IMR-90 (cell line): ENCODE data around the gene STAG1. TPM values are rescaled to one million over a fixed set of nuclear protein-coding genes. Genes with fewer than 3 reads are reported as not detected.
A peak's percentile ranks its signal among the peaks of the same experiment; 100 is the strongest.

Experiments
- ATAC-seq: fragments of 200-7000 bp; cut with Tn5 transposase; 2 replicates; pipeline ENCODE4 v1.9.1; 2020; ENCODE audit warnings: low read depth, mild to moderate bottlenecking, moderate library complexity
- BruUV-seq: library from RNA; stranded (reverse); fragments of 400-500 nt; replicated peaks from 2 replicates; lab custom pipeline; 2021; lab: Mats Ljungman, UMichigan
- CTCF ChIA-PET: fragments of 300-600 bp; formaldehyde crosslinking; extraction: SDS; loops from one replicate; lab custom pipeline; 2021; ENCODE audit warnings: antibody characterized with exemption; lab: Yijun Ruan, JAX
- POLR2A ChIA-PET: fragments of 300-600 bp; sonication (Branson Sonifier 250); formaldehyde crosslinking; loops from one replicate; lab custom pipeline; 2022; ENCODE audit warnings: antibody characterized with exemption; ENCODE audit not compliant: unreplicated experiment; lab: Charles Lee
- DNase-seq: peaks from one replicate; pipeline ENCODE4 v3.0.0; 2013
- H2AFZ ChIP-seq: replicated peaks from 2 replicates; pipeline ENCODE3; 2013; ENCODE audit warnings: low read length, mild to moderate bottlenecking; ENCODE audit not compliant: poor library complexity
- H2AK5ac ChIP-seq: 2 replicates; pipeline ENCODE4 v1.6.1; 2013; ENCODE audit warnings: low read depth, low read length, inconsistent platforms
- H2AK9ac ChIP-seq: replicated peaks from 2 replicates; pipeline ENCODE3; 2013; ENCODE audit warnings: mild to moderate bottlenecking, low read depth, low read length, moderate library complexity; ENCODE audit not compliant: poor library complexity
- H2BK120ac ChIP-seq: 2 replicates; pipeline ENCODE4 v1.6.1; 2013; ENCODE audit warnings: low read depth, low read length, inconsistent platforms
- H2BK15ac ChIP-seq: 3 replicates; pipeline ENCODE4 v1.6.1; 2013; ENCODE audit warnings: low read depth, low read length, inconsistent platforms
- H2BK20ac ChIP-seq: 2 replicates; pipeline ENCODE4 v1.6.1; 2013; ENCODE audit warnings: low read depth, mild to moderate bottlenecking, inconsistent platforms, low read length, moderate library complexity
- H2BK5ac ChIP-seq: 2 replicates; pipeline ENCODE4 v1.6.1; 2013; ENCODE audit warnings: mild to moderate bottlenecking, low read depth, low read length, inconsistent platforms; ENCODE audit not compliant: poor library complexity, severe bottlenecking
- H3K14ac ChIP-seq: replicated peaks from 2 replicates; pipeline ENCODE4 v1.6.1; 2013; ENCODE audit warnings: low read depth, low read length, inconsistent platforms
- H3K18ac ChIP-seq: 2 replicates; pipeline ENCODE4 v1.6.1; 2013; ENCODE audit warnings: low read depth, low read length, control low read depth
- H3K23ac ChIP-seq: 2 replicates; pipeline ENCODE4 v1.6.1; 2013; ENCODE audit warnings: low read depth, low read length, inconsistent platforms
- H3K27ac ChIP-seq: 2 replicates; pipeline ENCODE4 v1.5.1; 2013; ENCODE audit warnings: mild to moderate bottlenecking, control low read depth, low read length; ENCODE audit not compliant: insufficient read depth
- H3K27me3 ChIP-seq: 2 replicates; pipeline ENCODE4 v1.6.1; 2013; ENCODE audit warnings: low read length; ENCODE audit not compliant: control insufficient read depth, insufficient read depth
- H3K36me3 ChIP-seq: 2 replicates; pipeline ENCODE4 v1.6.1; 2013; ENCODE audit warnings: low read length, mixed read lengths; ENCODE audit not compliant: control insufficient read depth, insufficient read depth
- H3K4ac ChIP-seq: 2 replicates; pipeline ENCODE4 v1.6.1; 2013; ENCODE audit warnings: low read depth, low read length, inconsistent platforms
- H3K4me1 ChIP-seq: 2 replicates; pipeline ENCODE4 v1.6.1; 2013; ENCODE audit warnings: low read length, mixed read lengths; ENCODE audit not compliant: control insufficient read depth, insufficient read depth
- H3K4me2 ChIP-seq: 2 replicates; pipeline ENCODE4 v1.6.1; 2013; ENCODE audit warnings: low read depth, mild to moderate bottlenecking, control low read depth, low read length, moderate library complexity
- H3K4me3 ChIP-seq: 2 replicates; pipeline ENCODE4 v1.5.1; 2013; ENCODE audit warnings: low read depth, mild to moderate bottlenecking, control low read depth, low read length, moderate library complexity; ENCODE audit not compliant: insufficient read depth
- H3K56ac ChIP-seq: 2 replicates; pipeline ENCODE4 v1.6.1; 2013; ENCODE audit warnings: low read length, inconsistent platforms; ENCODE audit not compliant: insufficient read depth; ENCODE audit errors: extremely low read depth
- H3K79me1 ChIP-seq, 2 experiments: 2 replicates each; pipeline ENCODE4 v1.6.1; 2013; ENCODE audit warnings: low read length in 2 of 2, inconsistent platforms in 1 of 2, low read depth in 1 of 2
- H3K9ac ChIP-seq: 2 replicates; pipeline ENCODE4 v1.6.1; 2013; ENCODE audit warnings: low read depth, low read length, control low read depth
- H3K9me1 ChIP-seq: 2 replicates; pipeline ENCODE4 v1.6.1; 2013; ENCODE audit warnings: low read length, inconsistent platforms; ENCODE audit not compliant: insufficient read depth
- H3K9me3 ChIP-seq: 2 replicates; pipeline ENCODE4 v1.6.1; 2013; ENCODE audit warnings: low read length; ENCODE audit not compliant: control insufficient read depth, insufficient read depth
- H4K20me1 ChIP-seq: 2 replicates; pipeline ENCODE4 v1.6.1; 2013; ENCODE audit warnings: low read length, inconsistent platforms; ENCODE audit not compliant: insufficient read depth
- H4K5ac ChIP-seq: 2 replicates; pipeline ENCODE4 v1.6.1; 2013; ENCODE audit warnings: mild to moderate bottlenecking, low read depth, low read length, control low read depth
- H4K8ac ChIP-seq, 2 experiments: 2 replicates each; pipeline ENCODE4 v1.6.1; 2013; ENCODE audit warnings: low read depth in 2 of 2, low read length in 2 of 2, control low read depth in 1 of 2, inconsistent platforms in 1 of 2
- H4K91ac ChIP-seq: 2 replicates; pipeline ENCODE4 v1.6.1; 2013; ENCODE audit warnings: low read depth, low read length, inconsistent platforms; ENCODE audit not compliant: insufficient read depth
- CHD1 ChIP-seq: IDR thresholded peaks from 2 replicates; pipeline ENCODE4 v1.6.1; 2012; ENCODE audit warnings: low read depth, low read length, improper control_type of control experiment
- ELK1 ChIP-seq: fragments of 150-350 bp; IDR thresholded peaks from 2 replicates; pipeline ENCODE4 v1.6.1; 2016; ENCODE audit warnings: low read depth, mild to moderate bottlenecking, low read length, moderate library complexity, borderline replicate concordance
- FOS ChIP-seq: fragments of 150-350 bp; IDR thresholded peaks from 2 replicates; pipeline ENCODE4 v1.6.1; 2016; ENCODE audit warnings: low read depth, low read length
- MAZ ChIP-seq: IDR thresholded peaks from 2 replicates; pipeline ENCODE4 v1.6.1; 2012; ENCODE audit warnings: low read depth, mild to moderate bottlenecking, low read length, improper control_type of control experiment, moderate library complexity, borderline replicate concordance
- MXI1 ChIP-seq: IDR thresholded peaks from 2 replicates; pipeline ENCODE4 v1.6.1; 2012; ENCODE audit warnings: low read depth, mild to moderate bottlenecking, low read length, moderate library complexity, borderline replicate concordance
- NFE2L2 ChIP-seq: fragments of 150-350 bp; IDR thresholded peaks from 2 replicates; pipeline ENCODE4 v1.6.1; 2016; ENCODE audit warnings: low read depth, mild to moderate bottlenecking, low read length
- RAD21 ChIP-seq: IDR thresholded peaks from 2 replicates; pipeline ENCODE4 v1.6.1; 2012; ENCODE audit warnings: low read length, improper control_type of control experiment
- RFX5 ChIP-seq: IDR thresholded peaks from 2 replicates; pipeline ENCODE4 v1.8.0; 2012; ENCODE audit warnings: low read depth, mild to moderate bottlenecking, low read length, moderate library complexity
- SMC3 ChIP-seq: fragments of 150-350 bp; IDR thresholded peaks from 2 replicates; pipeline ENCODE4 v1.6.1; 2016; ENCODE audit warnings: low read depth, mild to moderate bottlenecking, antibody characterized with exemption, low read length, moderate library complexity
- WGBS, 2 experiments: methylation state at CpG; one replicate each; pipeline versions ENCODE4 v1.1.5 to v1.1.7; 2013; ENCODE audit warnings: missing lambda C conversion rate in 2 of 2; ENCODE audit not compliant: insufficient read length in 1 of 2; ENCODE audit errors: extremely low coverage in 2 of 2; 5-methylcytosine and 5-hydroxymethylcytosine counted together
- dilution Hi-C: fragments of 300-500 bp; cut with HindIII; formaldehyde crosslinking; loops from one replicate; pipeline ENCODE4 v1.14.3; 2018; ENCODE audit warnings: low sequenced_read_pairs; ENCODE audit not compliant: unreplicated experiment
- in situ Hi-C: fragments of 300-500 bp; cut with MboI; formaldehyde crosslinking; loops from 3 replicates; pipeline ENCODE4 v1.14.3; 2019; ENCODE audit warnings: low sequenced_read_pairs, inconsistent platforms, mixed read lengths
- intact Hi-C: fragments of 100-400 bp; cut with micrococcal nuclease; formaldehyde crosslinking; loops from 2 replicates; pipeline ENCODE4 v1.10.0; 2022
- polyA plus RNA-seq, 3 experiments: library from polyadenylated mRNA; depleted of rRNA; stranded (reverse); fragments of >200 nt; gene quantifications; 2 replicates each; pipeline ENCODE4 v1.2.3, GENCODE V29; 2012; ENCODE audit warnings: low replicate concordance in 1 of 3
- total RNA-seq: library from RNA; depleted of rRNA; stranded (reverse); fragments of >200 nt; gene quantifications from 2 replicates; pipeline ENCODE4 v1.2.3, GENCODE V29; 2012

STAG1 gene
- total and polyA plus RNA-seq, 2 of the 4 experiments (the other 2 are of a cell fraction) = 9.6 to 32.3 TPM

- Histone ChIP-seq H4K20me1 (no peaks in the 10 kb centered on the region), H3K4me2 (no peak overlapping the region), H3K4ac (no peak overlapping the region), H4K5ac (no peak overlapping the region), H3K79me1 (peaks cover 3 to 14% of the 10 kb centered on the region in 2 experiments), H3K4me3 (no peak overlapping the region), H3K27me3 (no peaks in the 10 kb centered on the region), H2BK20ac (no peak overlapping the region), H2BK120ac (no peak overlapping the region), H3K9me3 (no peaks in the 10 kb centered on the region), H2BK15ac (no peak overlapping the region), H4K91ac (no peak overlapping the region), H2AFZ (no peak overlapping the region), H4K8ac (no peak overlapping the region), H3K9me1 (peaks cover 3% of the 10 kb centered on the region; the same call in 1 of the 2 replicates), H3K18ac (no peak overlapping the region), H3K56ac (no peak overlapping the region), H3K4me1 (peaks cover 2% of the 10 kb centered on the region; the same call in 1 of the 2 replicates), H2AK9ac (no peak overlapping the region), H3K36me3 (peaks cover 19% of the 10 kb centered on the region), H3K14ac (no peak overlapping the region), H3K23ac (no peak overlapping the region), H3K9ac (no peak overlapping the region), H2AK5ac (no peak overlapping the region), H3K27ac (no peak overlapping the region), H2BK5ac (no peak overlapping the region)
- no CpG with 5 or more reads among the region's 3 CpGs for WGBS, 2 experiments
- intact Hi-C loops = no loop called here
- ATAC-seq (0 out of 2 replicates have a peak, but pooled peaks have one; percentile 24), DNase-seq (peak; percentile 17)
- dilution Hi-C loops = no loop called here
- TF ChIP-seq ELK1 (no peak), SMC3 (no peak), CHD1 (no peak), MXI1 (no peak), RFX5 (no peak), NFE2L2 (no peak), RAD21 (no peak), FOS (no peak), MAZ (no peak)
- ChIA-PET CTCF (interaction anchor here (0.6 kb wide), 1 partner anchor 35 kb away, joined by 3 read pairs; no protein-coding TSS in a partner anchor), POLR2A (no interaction called here)
- BruUV-seq = no TSS peak
- in situ Hi-C loops = no loop called here
These were observed 307.6 kb downstream of the STAG1 start for GRCh38 chr3:136444581-136444980.
